HG02642 (cell line): ENCODE results near the gene KCND2.
A peak's percentile ranks its signal among the peaks of the same experiment; 100 is the strongest.

Source experiments
- ATAC-seq: cut with Tn5 transposase; IDR thresholded peaks from one replicate; pipeline ENCODE4 v1.9.1; 2021; ENCODE audit warnings: mild to moderate bottlenecking; ENCODE audit not compliant: unreplicated experiment, poor library complexity

Gene KCND2

GRCh38 chr7:120792091-120792860, 519.3 kb downstream of the KCND2 start:
- ATAC-seq: peak; percentile 97

GRCh38 chr7:120792861-120793130, 519.8 kb downstream of the KCND2 start:
- ATAC-seq: no peak

GRCh38 chr7:120793213-120793936, 520.4 kb downstream of the KCND2 start:
- ATAC-seq: no peak

- no peak for ATAC-seq
Measured at GRCh38 chr7:120794106-120794729, 521.2 kb downstream of the KCND2 start.

- no peak for ATAC-seq
Measured at GRCh38 chr7:120797026-120797645, 524.2 kb downstream of the KCND2 start.

- ATAC-seq: no peak
Measured at GRCh38 chr7:120799147-120799546, 526.2 kb downstream of the KCND2 start.
